OCI-LY3 (cell line): ENCODE measurements around the gene ETV4.

Experiments used
- H2AFZ ChIP-seq: fragments of 200-600, 300-600 bp; shearing (Covaris generic); 2 replicates; pipeline ENCODE4 v1.6.0; 2014; ENCODE audit warnings: antibody characterized with exemption, low read depth, low read length
- H3K27ac ChIP-seq: fragments of 200-600, 300-600 bp; sonication (generic); 2 replicates; pipeline ENCODE4 v1.5.1; 2014; ENCODE audit warnings: mild to moderate bottlenecking, low read length, moderate library complexity, mixed read lengths
- H3K27me3 ChIP-seq: fragments of 200-600, 300-600 bp; sonication (generic); 2 replicates; pipeline ENCODE4 v1.6.1; 2014; ENCODE audit warnings: low read depth, low read length, mixed read lengths
- H3K36me3 ChIP-seq: fragments of 200-600, 300-600 bp; sonication (generic); replicated peaks from 2 replicates; pipeline ENCODE3; 2014; ENCODE audit warnings: low read depth, low read length, mixed read lengths
- H3K4me1 ChIP-seq: fragments of 300-600, 200-600 bp; sonication (generic); 2 replicates; pipeline ENCODE4 v1.6.1; 2014; ENCODE audit warnings: low read length, mixed read lengths
- H3K4me2 ChIP-seq: fragments of 200-600, 300-600 bp; sonication (generic); 2 replicates; pipeline ENCODE4 v1.6.1; 2014; ENCODE audit warnings: low read length, mixed read lengths
- H3K4me3 ChIP-seq: fragments of 300-600, 200-600 bp; sonication (generic); 2 replicates; pipeline ENCODE4 v1.5.1; 2014; ENCODE audit warnings: antibody characterized with exemption, mild to moderate bottlenecking, low read length, moderate library complexity
- H3K79me2 ChIP-seq: fragments of 300-600, 200-600 bp; shearing (Covaris generic); 2 replicates; pipeline ENCODE4 v1.6.1; 2014; ENCODE audit warnings: mild to moderate bottlenecking, low read length, mixed read lengths
- H3K9ac ChIP-seq: fragments of 300-600, 200-600 bp; shearing (Covaris generic); 2 replicates; pipeline ENCODE4 v1.6.0; 2014; ENCODE audit warnings: mild to moderate bottlenecking, low read length, moderate library complexity
- H3K9me3 ChIP-seq: fragments of 200-600, 300-600 bp; shearing (Covaris generic); 2 replicates; pipeline ENCODE4 v1.6.1; 2014; ENCODE audit warnings: low read length, mixed read lengths; ENCODE audit not compliant: insufficient read depth
- H4K20me1 ChIP-seq: fragments of 200-600, 300-600 bp; sonication (generic); 2 replicates; pipeline ENCODE4 v1.6.1; 2016; ENCODE audit warnings: low read length, mixed read lengths; ENCODE audit not compliant: insufficient read depth
- CTCF ChIP-seq: fragments of 200-600, 300-600 bp; sonication (generic); IDR thresholded peaks from 2 replicates; pipeline ENCODE4 v1.5.1; 2014; ENCODE audit warnings: antibody characterized with exemption, low read length, low read depth
- EZH2phosphoT487 ChIP-seq: fragments of 200-600 bp; shearing (Covaris generic); IDR thresholded peaks from 2 replicates; pipeline ENCODE4 v1.6.1; 2018; ENCODE audit warnings: antibody characterized with exemption, mixed run types, low read depth

The ETV4 gene

GRCh38 chr17:43558805-43559160, 12.6 kb upstream of the ETV4 start:
- no peak for TF ChIP-seq CTCF
- TF ChIP-seq EZH2phosphoT487, result no peak
- peaks cover 15% of the 10 kb centered on the region for H3K27me3 ChIP-seq
- no peak overlapping the region for H3K4me3 ChIP-seq
- H4K20me1 ChIP-seq, result no peaks in the 10 kb centered on the region
- H2AFZ ChIP-seq, result no peak overlapping the region
- no peak overlapping the region for H3K4me2 ChIP-seq
- H3K79me2 ChIP-seq, result no peaks in the 10 kb centered on the region
- H3K36me3 ChIP-seq, result no peaks in the 10 kb centered on the region
- no peak overlapping the region for H3K9ac ChIP-seq
- no peak overlapping the region for H3K27ac ChIP-seq
- no peaks in the 10 kb centered on the region for H3K9me3 ChIP-seq
- peaks cover 5% of the 10 kb centered on the region; the same call in 1 of the 2 replicates for H3K4me1 ChIP-seq

- no peaks in the 10 kb centered on the region for H3K79me2 ChIP-seq
- H3K36me3 ChIP-seq, result no peaks in the 10 kb centered on the region
- no peak overlapping the region for H3K27ac ChIP-seq
- no peak overlapping the region for H3K9ac ChIP-seq
- no peak for TF ChIP-seq EZH2phosphoT487
- TF ChIP-seq CTCF, result no peak
- no peaks in the 10 kb centered on the region for H3K9me3 ChIP-seq
- H3K4me1 ChIP-seq, result peaks cover 5% of the 10 kb centered on the region; the same call in 1 of the 2 replicates
- no peaks in the 10 kb centered on the region for H4K20me1 ChIP-seq
- no peak overlapping the region; the same call in 1 of the 2 replicates for H2AFZ ChIP-seq
- no peak overlapping the region for H3K4me2 ChIP-seq
- no peak overlapping the region for H3K4me3 ChIP-seq
- H3K27me3 ChIP-seq, result peaks cover 13% of the 10 kb centered on the region
Observed at GRCh38 chr17:43556292-43556691, 10.2 kb upstream of the ETV4 start.

- H3K79me2 ChIP-seq, result no peaks in the 10 kb centered on the region
- H3K9ac ChIP-seq, result no peak overlapping the region
- no peak overlapping the region for H3K4me3 ChIP-seq
- no peaks in the 10 kb centered on the region for H3K36me3 ChIP-seq
- H3K4me1 ChIP-seq, result peaks cover 5% of the 10 kb centered on the region; the same call in 1 of the 2 replicates
- no peaks in the 10 kb centered on the region for H4K20me1 ChIP-seq
- peaks cover 13% of the 10 kb centered on the region for H3K27me3 ChIP-seq
- H3K4me2 ChIP-seq, result no peak overlapping the region
- no peak overlapping the region for H2AFZ ChIP-seq
- no peaks in the 10 kb centered on the region for H3K9me3 ChIP-seq
- TF ChIP-seq CTCF (no peak), EZH2phosphoT487 (no peak)
- H3K27ac ChIP-seq, result no peak overlapping the region
Observed at GRCh38 chr17:43554857-43555256, 8.7 kb upstream of the ETV4 start.

- H3K27me3 ChIP-seq, result peaks cover 13% of the 10 kb centered on the region
- no peaks in the 10 kb centered on the region for H4K20me1 ChIP-seq
- no peaks in the 10 kb centered on the region for H3K9me3 ChIP-seq
- no peak overlapping the region for H3K4me3 ChIP-seq
- no peak overlapping the region for H2AFZ ChIP-seq
- H3K36me3 ChIP-seq, result no peaks in the 10 kb centered on the region
- TF ChIP-seq CTCF, result no peak
- TF ChIP-seq EZH2phosphoT487, result no peak
- H3K27ac ChIP-seq, result no peak overlapping the region
- H3K9ac ChIP-seq, result no peak overlapping the region
- no peak overlapping the region for H3K4me2 ChIP-seq
- H3K79me2 ChIP-seq, result no peaks in the 10 kb centered on the region
- peaks cover 5% of the 10 kb centered on the region; the same call in 1 of the 2 replicates for H3K4me1 ChIP-seq
Observed at GRCh38 chr17:43553573-43553972, 7.4 kb upstream of the ETV4 start.
